Measurements from ENCODE around the gene IFITM1. TPM values are rescaled to one million over a fixed set of nuclear protein-coding genes. Genes with fewer than 3 reads are reported as not detected.

Gene IFITM1
- total RNA-seq, 4 donors from 2014 or later, result 29.9 to 138 (median 112) TPM

DNA sequence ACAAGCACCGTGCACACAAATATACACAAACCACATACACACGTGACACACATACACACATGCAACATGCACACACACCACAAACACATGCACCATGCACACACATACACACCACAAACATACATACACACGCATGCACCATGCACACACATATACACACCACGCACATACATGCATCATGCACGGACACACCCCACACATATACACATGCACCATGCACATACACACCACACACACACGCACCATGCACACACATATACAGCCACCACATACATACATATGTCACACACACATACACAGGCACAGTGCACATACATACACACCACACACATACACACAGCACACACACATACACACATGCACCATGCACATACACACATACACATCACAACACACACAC, 42.8 kb downstream of the IFITM1 start:
- Histone ChIP-seq H3K9me3 (peaks cover 0 to 10% (median 0%) of the 10 kb centered on the region in 3 donors), H3K4me1 (peaks cover 5 to 57% (median 34%) of the 10 kb centered on the region in 3 donors), H3K27ac (no peak overlapping the region), H3K4me3 (no peak overlapping the region), H3K27me3 (no peaks in the 10 kb centered on the region), H3K36me3 (no peaks in the 10 kb centered on the region)
- no peak for ATAC-seq
- WGBS, 2 donors (ENCODE audit: low coverage in 1 of 2), result 67 to 73% methylated on average over 5 to 6 of the region's 6 CpGs
- TF ChIP-seq POLR2A (IDR thresholded peaks at IDR 0.05), result no peak

DNA sequence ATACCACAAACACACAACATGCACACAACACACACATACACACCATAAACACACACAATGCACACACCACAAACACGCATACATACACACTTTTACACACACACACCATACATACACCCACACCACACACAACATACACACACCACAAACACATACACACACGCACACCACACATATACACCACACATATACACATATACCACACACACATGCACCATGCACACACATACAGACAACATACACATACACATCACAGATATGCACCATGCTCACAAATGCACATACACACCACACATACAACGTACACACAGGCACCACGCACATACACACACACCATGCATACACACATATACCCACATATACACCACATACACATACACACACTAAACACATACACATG, 43.7 kb downstream of the IFITM1 start:
- ATAC-seq, result no peak
- no peaks in the 10 kb centered on the region for H3K36me3 ChIP-seq
- H3K9me3 ChIP-seq, result peaks cover 0 to 12% (median 0%) of the 10 kb centered on the region in 3 donors
- TF ChIP-seq POLR2A (IDR thresholded peaks at IDR 0.05) (no peak), POLR2AphosphoS5 (IDR thresholded peaks at IDR 0.05) (no peak), EP300 (IDR thresholded peaks at IDR 0.05) (no peak)
- TF ChIP-seq, protein P1, sequence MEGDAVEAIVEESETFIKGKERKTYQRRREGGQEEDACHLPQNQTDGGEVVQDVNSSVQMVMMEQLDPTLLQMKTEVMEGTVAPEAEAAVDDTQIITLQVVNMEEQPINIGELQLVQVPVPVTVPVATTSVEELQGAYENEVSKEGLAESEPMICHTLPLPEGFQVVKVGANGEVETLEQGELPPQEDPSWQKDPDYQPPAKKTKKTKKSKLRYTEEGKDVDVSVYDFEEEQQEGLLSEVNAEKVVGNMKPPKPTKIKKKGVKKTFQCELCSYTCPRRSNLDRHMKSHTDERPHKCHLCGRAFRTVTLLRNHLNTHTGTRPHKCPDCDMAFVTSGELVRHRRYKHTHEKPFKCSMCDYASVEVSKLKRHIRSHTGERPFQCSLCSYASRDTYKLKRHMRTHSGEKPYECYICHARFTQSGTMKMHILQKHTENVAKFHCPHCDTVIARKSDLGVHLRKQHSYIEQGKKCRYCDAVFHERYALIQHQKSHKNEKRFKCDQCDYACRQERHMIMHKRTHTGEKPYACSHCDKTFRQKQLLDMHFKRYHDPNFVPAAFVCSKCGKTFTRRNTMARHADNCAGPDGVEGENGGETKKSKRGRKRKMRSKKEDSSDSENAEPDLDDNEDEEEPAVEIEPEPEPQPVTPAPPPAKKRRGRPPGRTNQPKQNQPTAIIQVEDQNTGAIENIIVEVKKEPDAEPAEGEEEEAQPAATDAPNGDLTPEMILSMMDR (IDR thresholded peaks at IDR 0.05), result no peak
- 78 to 86% methylated on average over 4 of the region's 4 CpGs for WGBS, 2 donors (ENCODE audit: low coverage in 1 of 2)
- no peaks in the 10 kb centered on the region for H3K27me3 ChIP-seq
- H3K4me1 ChIP-seq, result peaks cover 5 to 51% (median 33%) of the 10 kb centered on the region in 3 donors
- H3K27ac ChIP-seq, result no peak overlapping the region
- no peak overlapping the region for H3K4me3 ChIP-seq

DNA sequence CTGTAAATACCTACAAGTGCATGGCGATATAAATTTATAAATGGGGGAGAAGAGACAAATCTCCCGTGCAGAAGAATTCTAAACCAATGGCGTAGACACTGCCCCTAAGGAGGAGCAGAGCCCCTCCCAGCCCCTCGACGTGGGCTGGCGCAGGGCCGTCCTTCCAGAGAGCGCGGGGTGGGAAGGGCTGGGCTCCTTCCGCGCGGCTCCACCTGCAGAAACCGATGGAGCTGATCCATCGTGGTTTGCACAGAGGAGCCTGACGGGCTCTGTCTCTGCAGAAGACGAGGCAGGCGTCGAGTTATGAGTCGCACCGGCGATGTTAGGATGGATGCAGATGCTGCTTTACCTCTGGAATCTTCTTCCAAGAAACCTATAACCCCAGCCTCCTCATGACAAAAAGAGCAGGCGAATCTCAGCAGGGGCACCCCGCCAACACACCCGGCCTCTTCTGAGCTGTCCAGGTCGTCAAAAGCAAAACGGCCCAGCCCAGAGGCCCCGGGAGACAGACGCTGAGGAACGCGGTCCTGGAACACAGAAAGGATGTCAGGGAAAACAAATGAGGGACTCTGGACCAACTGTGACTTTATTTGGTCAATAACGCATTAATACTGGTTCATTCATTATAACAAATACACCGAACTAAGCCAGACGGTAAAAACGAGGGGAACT, 44.4 kb downstream of the IFITM1 start:
- TF ChIP-seq EP300 (IDR thresholded peaks at IDR 0.05), result no peak
- peak; percentile 13 for TF ChIP-seq POLR2AphosphoS5 (IDR thresholded peaks at IDR 0.05)
- TF ChIP-seq, protein P1 (IDR thresholded peaks at IDR 0.05), result no peak
- no peak overlapping the region for H3K4me3 ChIP-seq
- H3K27ac ChIP-seq, result peak overlapping the region in 3 of 4 donors; percentile 22 to 51 (median 46)
- no peak for ATAC-seq
- peaks cover 5 to 44% (median 26%) of the 10 kb centered on the region in 3 donors for H3K4me1 ChIP-seq
- peaks cover 0 to 12% (median 0%) of the 10 kb centered on the region in 3 donors for H3K9me3 ChIP-seq
- H3K36me3 ChIP-seq, result no peaks in the 10 kb centered on the region
- WGBS, 2 donors (ENCODE audit: low coverage in 1 of 2), result 19 to 28% methylated on average over 18 to 19 of the region's 34 CpGs
- H3K27me3 ChIP-seq, result no peaks in the 10 kb centered on the region

DNA sequence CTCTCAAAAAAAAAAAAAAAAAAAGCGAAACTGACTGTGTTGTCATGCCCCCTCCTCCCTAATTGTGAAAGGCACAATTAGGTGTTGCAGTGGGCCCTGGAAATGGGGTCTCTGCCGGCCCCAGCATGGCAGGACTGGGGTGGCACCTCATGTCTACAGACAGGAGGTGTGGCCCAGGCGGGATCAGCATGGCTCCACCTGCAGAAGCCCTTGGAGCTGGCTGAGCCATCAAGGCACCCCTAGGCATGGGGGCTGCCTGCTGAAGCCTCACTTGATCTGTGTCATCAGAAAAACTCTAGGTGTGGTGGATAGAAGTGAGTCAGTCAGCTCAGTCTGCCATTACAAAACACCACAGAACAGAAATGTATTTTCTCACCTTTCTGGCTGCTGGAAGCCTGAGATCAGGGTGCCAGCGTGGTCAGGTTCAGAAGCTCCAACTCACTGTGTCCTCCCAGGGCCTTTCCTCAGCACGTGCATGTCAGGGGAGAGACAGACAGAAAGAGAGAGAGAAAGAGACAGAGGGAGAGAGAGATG, 45.4 kb downstream of the IFITM1 start:
- no peak for TF ChIP-seq EP300 (IDR thresholded peaks at IDR 0.05)
- no peak for TF ChIP-seq POLR2AphosphoS5 (IDR thresholded peaks at IDR 0.05)
- no peak for TF ChIP-seq POLR2A (IDR thresholded peaks at IDR 0.05)
- TF ChIP-seq, protein P1 (IDR thresholded peaks at IDR 0.05), result no peak
- WGBS, 2 donors (ENCODE audit: low coverage in 1 of 2), result 86 to 87% methylated on average over 2 to 3 of the region's 5 CpGs
- no peak for ATAC-seq

DNA sequence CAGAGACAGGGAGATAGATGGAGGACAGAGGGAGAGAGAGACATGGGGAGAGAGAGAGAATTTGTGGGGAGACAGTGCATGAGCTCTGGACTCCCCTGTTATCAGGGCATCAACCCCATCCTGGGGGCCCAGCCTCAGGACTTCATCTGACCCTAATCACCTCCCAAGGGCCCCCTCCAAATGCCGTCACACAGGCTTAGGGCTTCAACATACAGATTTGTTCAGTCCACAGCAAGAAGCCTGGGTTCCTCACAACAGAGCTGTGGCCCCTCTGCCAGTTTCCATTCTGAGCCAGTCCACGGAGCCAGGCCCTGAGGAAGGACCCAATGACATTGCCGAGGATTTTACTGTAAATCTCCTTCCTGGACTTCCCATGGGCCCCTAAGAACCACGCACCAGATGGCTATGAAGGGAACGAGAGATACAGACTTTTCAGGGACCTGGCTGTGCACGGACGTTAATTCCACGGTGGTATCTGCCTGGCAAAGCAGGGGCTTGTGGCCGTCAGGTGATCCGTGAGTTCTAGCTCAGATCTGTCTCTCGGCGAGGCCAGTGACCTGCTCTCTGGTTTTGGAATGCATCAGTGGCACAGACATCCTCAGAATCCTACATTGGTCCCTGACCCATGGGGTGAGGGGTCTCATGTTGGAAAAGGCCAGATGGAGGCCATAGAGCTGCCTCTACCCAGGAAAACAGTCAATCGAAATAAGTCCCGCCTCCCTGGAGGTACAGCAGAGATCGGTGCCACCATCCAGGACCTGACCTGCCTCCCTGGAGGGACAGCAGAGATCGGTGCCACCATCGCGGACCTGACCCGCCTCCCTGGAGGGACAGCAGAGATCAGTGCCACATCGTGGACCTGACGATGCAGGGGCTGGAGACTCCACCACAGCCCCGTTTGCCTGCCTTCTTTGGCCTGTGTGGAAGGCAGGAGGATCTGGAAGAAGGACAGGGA, 46.8 kb downstream of the IFITM1 start:
- Histone ChIP-seq H3K9me3 (peaks cover 0 to 12% (median 0%) of the 10 kb centered on the region in 3 donors), H3K27me3 (peaks cover 16% of the 10 kb centered on the region), H3K4me3 (no peak overlapping the region), H3K27ac (no peak overlapping the region), H3K4me1 (peaks cover 0 to 22% (median 9%) of the 10 kb centered on the region in 3 donors), H3K36me3 (no peaks in the 10 kb centered on the region)
- TF ChIP-seq, protein P1 (IDR thresholded peaks at IDR 0.05), result no peak
- TF ChIP-seq POLR2A (IDR thresholded peaks at IDR 0.05) (no peak), POLR2AphosphoS5 (IDR thresholded peaks at IDR 0.05) (no peak), EP300 (IDR thresholded peaks at IDR 0.05) (no peak)
- no peak for ATAC-seq
- 75 to 80% methylated on average over 2 of the region's 22 CpGs for WGBS, 2 donors (ENCODE audit: low coverage in 1 of 2)

More for the DNA sequence above, 45.4 kb downstream of the IFITM1 start:
- Histone ChIP-seq H3K27ac (peak overlapping the region in 2 of 4 donors; percentile 46 to 51), H3K27me3 (peaks cover 3% of the 10 kb centered on the region), H3K36me3 (no peaks in the 10 kb centered on the region), H3K4me1 (peaks cover 5 to 35% (median 17%) of the 10 kb centered on the region in 3 donors), H3K9me3 (peaks cover 0 to 12% (median 0%) of the 10 kb centered on the region in 3 donors), H3K4me3 (no peak overlapping the region)
